ENCODE data around the gene INTU. TPM values are rescaled to one million over a fixed set of nuclear protein-coding genes. Genes with fewer than 3 reads are reported as not detected.
"Not testable (repeated sequence)": the region's sequence is repeated elsewhere in the genome, so short reads cannot be mapped to it uniquely, and the experiment has no call there.

INTU gene
- total RNA-seq, 2 experiments from 2014 or later = 0.12 to 0.52 TPM

GRCh38 chr4:127655590-127655989 is 22.8 kb downstream of the INTU start:
- CTCF ChIA-PET; intact Hi-C loops (cut with micrococcal nuclease); H3K27me3 Mint-ChIP-seq (ENCODE audit: low read depth): not testable (repeated sequence)

GRCh38 chr4:127656047-127656680 is 23.4 kb downstream of the INTU start:
- H3K9me3 Mint-ChIP-seq = no peaks in the 10 kb centered on the region
- H3K36me3 Mint-ChIP-seq (ENCODE audit: low read depth) = no peaks in the 10 kb centered on the region
- H3K27ac Mint-ChIP-seq = no peak overlapping the region
- no peak overlapping the region for H3K4me3 Mint-ChIP-seq
- no peak for DNase-seq
- intact Hi-C loops (cut with micrococcal nuclease) = no loop called here
- H3K4me1 Mint-ChIP-seq (ENCODE audit: low read depth) = no peaks in the 10 kb centered on the region
- no peaks in the 10 kb centered on the region for H3K27me3 Mint-ChIP-seq (ENCODE audit: low read depth)
- CTCF ChIA-PET = no interaction called here

More at GRCh38 chr4:127655590-127655989, 22.8 kb downstream of the INTU start:
- not testable (repeated sequence) for H3K9me3 Mint-ChIP-seq; H3K36me3 Mint-ChIP-seq (ENCODE audit: low read depth); DNase-seq; H3K4me1 Mint-ChIP-seq (ENCODE audit: low read depth); H3K4me3 Mint-ChIP-seq; H3K27ac Mint-ChIP-seq

- intact Hi-C loops (cut with micrococcal nuclease) = no loop called here
- no peaks in the 10 kb centered on the region for H3K9me3 Mint-ChIP-seq
- no peaks in the 10 kb centered on the region for H3K27me3 Mint-ChIP-seq (ENCODE audit: low read depth)
- no peak overlapping the region for H3K27ac Mint-ChIP-seq
- CTCF ChIA-PET = interaction anchor here (1.1 kb wide), 2 partner anchors 72 to 229 kb away, joined by 3 read pairs; no protein-coding TSS in a partner anchor
- no peak overlapping the region for H3K4me3 Mint-ChIP-seq
- no peaks in the 10 kb centered on the region for H3K36me3 Mint-ChIP-seq (ENCODE audit: low read depth)
- DNase-seq = no peak
- H3K4me1 Mint-ChIP-seq (ENCODE audit: low read depth) = no peaks in the 10 kb centered on the region
Observed at GRCh38 chr4:127660284-127660885, 27.6 kb downstream of the INTU start.

GRCh38 chr4:127667116-127667515 is 34.4 kb downstream of the INTU start:
- H3K4me1 Mint-ChIP-seq (ENCODE audit: low read depth) = no peaks in the 10 kb centered on the region
- H3K4me3 Mint-ChIP-seq = no peak overlapping the region
- no peak overlapping the region for H3K27ac Mint-ChIP-seq
- no peaks in the 10 kb centered on the region for H3K36me3 Mint-ChIP-seq (ENCODE audit: low read depth)
- no peaks in the 10 kb centered on the region for H3K9me3 Mint-ChIP-seq
- H3K27me3 Mint-ChIP-seq (ENCODE audit: low read depth) = peaks cover 5% of the 10 kb centered on the region
- no peak for DNase-seq
- intact Hi-C loops (cut with micrococcal nuclease) = no loop called here
- CTCF ChIA-PET = interaction anchor here (0.5 kb wide), 1 partner anchor 34 kb away, joined by 5 read pairs; no protein-coding TSS in a partner anchor

- no peaks in the 10 kb centered on the region for H3K4me1 Mint-ChIP-seq (ENCODE audit: low read depth)
Observed at GRCh38 chr4:127667772-127668171, 35.0 kb downstream of the INTU start.

GRCh38 chr4:127668770-127669169 is 36.0 kb downstream of the INTU start:
- DNase-seq = no peak
- H3K36me3 Mint-ChIP-seq (ENCODE audit: low read depth) = no peaks in the 10 kb centered on the region
- H3K27ac Mint-ChIP-seq = no peak overlapping the region
- no peaks in the 10 kb centered on the region for H3K9me3 Mint-ChIP-seq
- CTCF ChIA-PET = no interaction called here
- H3K4me1 Mint-ChIP-seq (ENCODE audit: low read depth) = no peaks in the 10 kb centered on the region
- no peak overlapping the region for H3K4me3 Mint-ChIP-seq
- H3K27me3 Mint-ChIP-seq (ENCODE audit: low read depth) = peaks cover 5% of the 10 kb centered on the region
- intact Hi-C loops (cut with micrococcal nuclease) = no loop called here

More at GRCh38 chr4:127667772-127668171, 35.0 kb downstream of the INTU start:
- no peaks in the 10 kb centered on the region for H3K9me3 Mint-ChIP-seq
- intact Hi-C loops (cut with micrococcal nuclease) = no loop called here
- DNase-seq = no peak
- no peaks in the 10 kb centered on the region for H3K36me3 Mint-ChIP-seq (ENCODE audit: low read depth)
- H3K27ac Mint-ChIP-seq = no peak overlapping the region
- H3K4me3 Mint-ChIP-seq = no peak overlapping the region
- CTCF ChIA-PET = no interaction called here
- H3K27me3 Mint-ChIP-seq (ENCODE audit: low read depth) = peaks cover 5% of the 10 kb centered on the region

GRCh38 chr4:127669691-127670090 is 36.9 kb downstream of the INTU start:
- CTCF ChIA-PET = no interaction called here
- DNase-seq = no peak
- Mint-ChIP-seq H3K27me3 (ENCODE audit: low read depth) (peaks cover 5% of the 10 kb centered on the region), H3K4me3 (no peak overlapping the region), H3K27ac (no peak overlapping the region), H3K36me3 (ENCODE audit: low read depth) (no peaks in the 10 kb centered on the region), H3K4me1 (ENCODE audit: low read depth) (no peaks in the 10 kb centered on the region), H3K9me3 (no peaks in the 10 kb centered on the region)
- intact Hi-C loops (cut with micrococcal nuclease) = no loop called here

GRCh38 chr4:127672111-127672510 is 39.4 kb downstream of the INTU start:
- H3K4me1 Mint-ChIP-seq (ENCODE audit: low read depth) = no peaks in the 10 kb centered on the region
- H3K4me3 Mint-ChIP-seq = no peak overlapping the region
- H3K9me3 Mint-ChIP-seq = no peaks in the 10 kb centered on the region
- DNase-seq = no peak
- peaks cover 8% of the 10 kb centered on the region for H3K27me3 Mint-ChIP-seq (ENCODE audit: low read depth)
- CTCF ChIA-PET = no interaction called here
- H3K36me3 Mint-ChIP-seq (ENCODE audit: low read depth) = no peaks in the 10 kb centered on the region
- intact Hi-C loops (cut with micrococcal nuclease) = no loop called here
- H3K27ac Mint-ChIP-seq = no peak overlapping the region

- Mint-ChIP-seq H3K4me3 (no peak overlapping the region), H3K4me1 (ENCODE audit: low read depth) (no peaks in the 10 kb centered on the region), H3K36me3 (ENCODE audit: low read depth) (no peaks in the 10 kb centered on the region), H3K9me3 (no peaks in the 10 kb centered on the region), H3K27ac (no peak overlapping the region), H3K27me3 (ENCODE audit: low read depth) (peaks cover 2% of the 10 kb centered on the region)
- no peak for DNase-seq
- CTCF ChIA-PET = no interaction called here
- intact Hi-C loops (cut with micrococcal nuclease) = no loop called here
Observed at GRCh38 chr4:127685292-127685691, 52.5 kb downstream of the INTU start.

GRCh38 chr4:127686658-127687057 is 53.9 kb downstream of the INTU start:
- H3K4me1 Mint-ChIP-seq (ENCODE audit: low read depth) = no peaks in the 10 kb centered on the region
- H3K36me3 Mint-ChIP-seq (ENCODE audit: low read depth) = no peaks in the 10 kb centered on the region
- CTCF ChIA-PET = interaction anchor here (0.5 kb wide), 1 partner anchor 1068 kb away, joined by 3 read pairs; no protein-coding TSS in a partner anchor
- H3K4me3 Mint-ChIP-seq = no peak overlapping the region
- no peak for DNase-seq
- no peak overlapping the region for H3K27ac Mint-ChIP-seq
- intact Hi-C loops (cut with micrococcal nuclease) = no loop called here
- H3K9me3 Mint-ChIP-seq = no peaks in the 10 kb centered on the region
- peaks cover 2% of the 10 kb centered on the region for H3K27me3 Mint-ChIP-seq (ENCODE audit: low read depth)

GRCh38 chr4:127687580-127687979 is 54.8 kb downstream of the INTU start:
- Mint-ChIP-seq H3K4me3 (no peak overlapping the region), H3K27me3 (ENCODE audit: low read depth) (peaks cover 2% of the 10 kb centered on the region), H3K9me3 (no peaks in the 10 kb centered on the region), H3K36me3 (ENCODE audit: low read depth) (no peaks in the 10 kb centered on the region), H3K4me1 (ENCODE audit: low read depth) (no peaks in the 10 kb centered on the region), H3K27ac (no peak overlapping the region)
- CTCF ChIA-PET = no interaction called here
- no peak for DNase-seq
- intact Hi-C loops (cut with micrococcal nuclease) = no loop called here

GRCh38 chr4:127698789-127699200 is 66.0 kb downstream of the INTU start:
- DNase-seq = no peak
- CTCF ChIA-PET = no interaction called here
- Mint-ChIP-seq H3K27me3 (ENCODE audit: low read depth) (peaks cover 8% of the 10 kb centered on the region), H3K9me3 (peaks cover 6% of the 10 kb centered on the region), H3K4me3 (no peak overlapping the region), H3K4me1 (ENCODE audit: low read depth) (no peaks in the 10 kb centered on the region), H3K36me3 (ENCODE audit: low read depth) (no peaks in the 10 kb centered on the region), H3K27ac (no peak overlapping the region)
- intact Hi-C loops (cut with micrococcal nuclease) = no loop called here

- Mint-ChIP-seq H3K4me1 (ENCODE audit: low read depth) (no peaks in the 10 kb centered on the region), H3K36me3 (ENCODE audit: low read depth) (no peaks in the 10 kb centered on the region), H3K9me3 (no peaks in the 10 kb centered on the region), H3K27me3 (ENCODE audit: low read depth) (peaks cover 3% of the 10 kb centered on the region), H3K27ac (no peak overlapping the region), H3K4me3 (no peak overlapping the region)
- CTCF ChIA-PET = no interaction called here
- intact Hi-C loops (cut with micrococcal nuclease) = no loop called here
- DNase-seq = no peak
Observed at GRCh38 chr4:127708985-127709384, 76.2 kb downstream of the INTU start.

Data from activated naive CD4-positive, alpha-beta T cell treated with anti-CD3 and anti-CD28 coated beads for 36 hours (primary cell).